Renal cortex interstitium (tissue), 11 donors: ENCODE measurements around the gene ADGRG6. TPM values are rescaled to one million over a fixed set of nuclear protein-coding genes. Genes with fewer than 3 reads are reported as not detected.

Source experiments
- DNase-seq, 11 donors: peaks; one replicate each; pipeline ENCODE4 v3.0.0-alpha.2; 2013; ENCODE audit warnings: low read depth in 9 of 11, low spot score in 4 of 11; ENCODE audit errors: extremely low read depth in 1 of 11
- polyA plus RNA-seq, 3 donors: library from polyadenylated mRNA; unstranded; fragments of 120-200 nt; gene quantifications; one replicate each; pipeline ENCODE4 v1.2.1, GENCODE V29; 2013; ENCODE audit not compliant: insufficient read length in 3 of 3

ADGRG6 gene
- polyA plus RNA-seq, 3 donors, result 24.1 to 28.4 (median 27.4) TPM

DNA sequence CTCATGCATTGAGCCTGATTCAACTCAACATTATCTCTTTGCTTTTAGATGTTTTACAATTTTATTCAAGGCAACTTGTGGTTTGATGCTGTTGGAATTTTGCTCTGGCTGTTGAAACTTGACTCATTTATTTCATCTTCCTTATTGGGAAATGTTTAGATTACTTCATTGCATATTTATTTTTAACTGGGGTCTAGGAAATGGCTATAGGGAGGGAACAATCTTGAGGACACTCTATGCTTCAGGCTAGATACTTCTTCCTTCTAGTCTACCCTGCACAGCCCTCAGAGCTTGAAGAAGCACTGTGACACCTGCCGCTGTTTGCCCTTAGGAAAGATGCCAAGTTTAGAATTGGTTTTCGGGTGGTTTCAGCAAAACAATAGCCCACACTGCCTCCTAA, 183.4 kb downstream of the ADGRG6 start:
- DNase-seq, result no peak

- no peak for DNase-seq
These were observed 188.2 kb downstream of the ADGRG6 start for GRCh38 chr6:142489722-142490610.

Other genes with a start within 250 kb of the ADGRG6 start
- not detected for gene GJE1, start 169.1 kb upstream of the ADGRG6 start, polyA plus RNA-seq
- under 1 TPM; 0.14 to 0.33 (median 0.27) TPM for gene NMBR, start 154.9 kb upstream of the ADGRG6 start, polyA plus RNA-seq
- 10 to 100 TPM; 67.5 to 81.4 (median 72.0) TPM for gene VTA1, start 154.7 kb upstream of the ADGRG6 start, polyA plus RNA-seq